DOHH2 (cell line): Measurements from ENCODE around the gene PID1.

Experiments used
- H3F3A ChIP-seq: fragments of 200-600 bp; sonication (generic), shearing (Covaris generic); 2 replicates; pipeline ENCODE4 v1.6.0; 2016; ENCODE audit warnings: antibody characterized with exemption, mild to moderate bottlenecking; ENCODE audit not compliant: control insufficient read depth, insufficient read depth
- H3K27ac ChIP-seq: fragments of 200-600 bp; sonication (generic); 2 replicates; pipeline ENCODE4 v1.5.1; 2014; ENCODE audit warnings: low read depth, mild to moderate bottlenecking, low read length, moderate library complexity
- H3K27me3 ChIP-seq: fragments of 200-600 bp; sonication (generic); 2 replicates; pipeline ENCODE4 v1.6.1; 2014; ENCODE audit warnings: mild to moderate bottlenecking, low read length, mixed read lengths; ENCODE audit not compliant: control insufficient read depth
- H3K36me3 ChIP-seq: fragments of 200-600 bp; sonication (generic); 2 replicates; pipeline ENCODE4 v1.6.1; 2014; ENCODE audit warnings: mild to moderate bottlenecking, low read length, moderate library complexity, mixed read lengths; ENCODE audit not compliant: control insufficient read depth
- H3K4me1 ChIP-seq: fragments of 200-600 bp; sonication (generic); 2 replicates; pipeline ENCODE4 v1.6.1; 2014; ENCODE audit warnings: mild to moderate bottlenecking, low read length, mixed read lengths; ENCODE audit not compliant: control insufficient read depth
- H3K4me2 ChIP-seq: fragments of 200-600 bp; sonication (generic); 2 replicates; pipeline ENCODE4 v1.6.0; 2014; ENCODE audit warnings: mild to moderate bottlenecking, low read length, moderate library complexity
- H3K4me3 ChIP-seq: fragments of 200-600 bp; sonication (generic); 2 replicates; pipeline ENCODE4 v1.5.1; 2014; ENCODE audit warnings: mild to moderate bottlenecking, low read length, mixed read lengths
- H3K79me2 ChIP-seq: fragments of 200-600 bp; sonication (generic); 2 replicates; pipeline ENCODE4 v1.6.1; 2014; ENCODE audit warnings: mild to moderate bottlenecking, low read length, mixed read lengths; ENCODE audit not compliant: control insufficient read depth
- H3K9me2 ChIP-seq: fragments of 200-600 bp; sonication (generic); replicated peaks from 2 replicates; pipeline ENCODE4 v1.6.1; 2014; ENCODE audit warnings: mild to moderate bottlenecking, low read length, mixed read lengths; ENCODE audit not compliant: control insufficient read depth
- H3K9me3 ChIP-seq: fragments of 200-600 bp; sonication (generic); 2 replicates; pipeline ENCODE4 v1.6.1; 2014; ENCODE audit warnings: antibody characterized with exemption, low read length, mixed read lengths; ENCODE audit not compliant: control insufficient read depth, insufficient read depth
- H4K20me1 ChIP-seq: fragments of 200-600 bp; sonication (generic); 2 replicates; pipeline ENCODE4 v1.6.0; 2014; ENCODE audit warnings: low read depth, mild to moderate bottlenecking, antibody characterized with exemption, low read length, moderate library complexity; ENCODE audit not compliant: control insufficient read depth, insufficient read depth
- EZH2phosphoT487 ChIP-seq: fragments of 200-600 bp; sonication (generic); IDR thresholded peaks from 2 replicates; pipeline ENCODE4 v1.6.1; 2017; ENCODE audit warnings: borderline replicate concordance, mild to moderate bottlenecking, antibody characterized with exemption, low read length, moderate library complexity, mixed read lengths
- TF ChIP-seq, protein P1 (sequence below): fragments of 200-600 bp; sonication (generic); IDR thresholded peaks from one replicate; pipeline ENCODE4 v1.5.1; 2014; ENCODE audit warnings: antibody characterized with exemption, mild to moderate bottlenecking, low read depth, low read length; ENCODE audit not compliant: poor library complexity, severe bottlenecking

PID1 gene

DNA sequence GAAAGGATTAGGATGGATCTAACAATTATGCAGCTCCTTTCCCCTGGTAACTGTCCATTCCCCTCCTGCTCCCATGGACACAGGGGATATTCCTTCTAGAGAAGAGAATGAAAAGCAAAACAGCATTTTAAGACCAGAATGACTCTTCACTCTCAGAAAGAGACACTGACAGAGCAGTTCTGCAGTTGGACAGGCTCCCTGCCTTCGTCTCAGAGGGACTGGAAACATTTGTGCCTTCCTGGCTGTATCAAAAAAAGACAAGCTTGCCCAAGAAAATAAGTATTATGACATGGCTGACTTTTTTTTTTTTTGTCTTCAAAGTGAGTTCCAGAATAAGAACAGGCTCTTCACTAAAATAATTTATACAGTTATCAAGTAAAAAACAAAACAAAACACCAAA lies 9.5 kb downstream of the PID1 start:
- TF ChIP-seq EZH2phosphoT487: no peak
- TF ChIP-seq, protein P1, sequence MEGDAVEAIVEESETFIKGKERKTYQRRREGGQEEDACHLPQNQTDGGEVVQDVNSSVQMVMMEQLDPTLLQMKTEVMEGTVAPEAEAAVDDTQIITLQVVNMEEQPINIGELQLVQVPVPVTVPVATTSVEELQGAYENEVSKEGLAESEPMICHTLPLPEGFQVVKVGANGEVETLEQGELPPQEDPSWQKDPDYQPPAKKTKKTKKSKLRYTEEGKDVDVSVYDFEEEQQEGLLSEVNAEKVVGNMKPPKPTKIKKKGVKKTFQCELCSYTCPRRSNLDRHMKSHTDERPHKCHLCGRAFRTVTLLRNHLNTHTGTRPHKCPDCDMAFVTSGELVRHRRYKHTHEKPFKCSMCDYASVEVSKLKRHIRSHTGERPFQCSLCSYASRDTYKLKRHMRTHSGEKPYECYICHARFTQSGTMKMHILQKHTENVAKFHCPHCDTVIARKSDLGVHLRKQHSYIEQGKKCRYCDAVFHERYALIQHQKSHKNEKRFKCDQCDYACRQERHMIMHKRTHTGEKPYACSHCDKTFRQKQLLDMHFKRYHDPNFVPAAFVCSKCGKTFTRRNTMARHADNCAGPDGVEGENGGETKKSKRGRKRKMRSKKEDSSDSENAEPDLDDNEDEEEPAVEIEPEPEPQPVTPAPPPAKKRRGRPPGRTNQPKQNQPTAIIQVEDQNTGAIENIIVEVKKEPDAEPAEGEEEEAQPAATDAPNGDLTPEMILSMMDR: no peak
- Histone ChIP-seq H3K79me2 (no peaks in the 10 kb centered on the region), H3K4me1 (peaks cover 6% of the 10 kb centered on the region)

DNA sequence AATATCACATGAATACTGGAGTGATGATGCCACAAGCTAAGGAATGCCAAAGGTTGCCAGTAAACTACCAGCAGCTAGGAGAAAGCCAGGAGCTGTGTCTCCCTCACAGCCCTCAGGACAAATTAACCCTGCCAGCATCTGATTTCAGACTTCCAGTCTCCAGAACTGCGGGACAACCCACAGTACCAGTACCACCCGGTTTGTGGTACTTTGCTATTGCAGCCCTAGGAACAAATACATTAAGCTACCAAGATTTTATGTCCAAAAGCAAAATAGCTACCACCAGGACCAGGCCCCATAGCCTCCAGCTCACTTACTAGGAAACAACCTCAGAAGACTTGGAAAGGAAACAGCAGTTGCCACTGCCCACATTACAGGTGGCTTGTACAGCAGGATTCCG lies 10.0 kb downstream of the PID1 start:
- Histone ChIP-seq H3K9me3 (no peaks in the 10 kb centered on the region), H4K20me1 (no peaks in the 10 kb centered on the region), H3K27ac (no peak overlapping the region), H3K9me2 (no peaks in the 10 kb centered on the region), H3K4me1 (peaks cover under 1% of the 10 kb centered on the region), H3F3A (no peaks in the 10 kb centered on the region), H3K4me2 (no peak overlapping the region), H3K79me2 (no peaks in the 10 kb centered on the region), H3K27me3 (no peaks in the 10 kb centered on the region), H3K36me3 (no peaks in the 10 kb centered on the region), H3K4me3 (no peak overlapping the region)
- TF ChIP-seq, protein P1: no peak
- no peak for TF ChIP-seq EZH2phosphoT487

More for the DNA sequence above, 9.5 kb downstream of the PID1 start:
- no peaks in the 10 kb centered on the region for H3K36me3 ChIP-seq
- no peak overlapping the region for H3K4me2 ChIP-seq
- H4K20me1 ChIP-seq: no peaks in the 10 kb centered on the region
- no peak overlapping the region for H3K27ac ChIP-seq
- no peaks in the 10 kb centered on the region for H3F3A ChIP-seq
- no peaks in the 10 kb centered on the region for H3K9me3 ChIP-seq
- no peak overlapping the region for H3K4me3 ChIP-seq
- H3K27me3 ChIP-seq: no peaks in the 10 kb centered on the region
- H3K9me2 ChIP-seq: no peaks in the 10 kb centered on the region

DNA sequence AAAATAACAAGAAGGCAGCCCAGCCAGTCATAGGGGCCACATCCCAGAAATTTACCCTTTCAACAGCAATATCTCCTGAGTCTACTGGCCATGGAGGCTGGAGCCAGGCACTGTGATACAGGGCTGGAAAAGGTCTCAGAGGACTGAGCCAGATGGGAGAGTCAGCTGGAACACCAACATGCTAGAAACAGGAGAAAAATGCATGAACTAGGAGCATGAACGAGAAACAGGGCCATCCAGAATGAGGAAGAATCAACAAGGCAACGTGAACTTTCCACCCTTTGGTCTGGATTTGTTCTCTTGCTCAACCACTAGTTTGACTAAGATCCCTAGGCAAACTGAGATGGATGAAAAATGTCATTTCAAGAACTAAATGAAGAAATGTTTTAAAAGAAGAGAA lies 13.1 kb downstream of the PID1 start:
- H3F3A ChIP-seq: no peaks in the 10 kb centered on the region
- TF ChIP-seq, protein P1: no peak
- H3K36me3 ChIP-seq: no peaks in the 10 kb centered on the region
- no peak overlapping the region for H3K4me3 ChIP-seq
- no peaks in the 10 kb centered on the region for H3K9me3 ChIP-seq
- H3K4me1 ChIP-seq: no peaks in the 10 kb centered on the region
- H3K4me2 ChIP-seq: no peak overlapping the region
- H3K27me3 ChIP-seq: no peaks in the 10 kb centered on the region
- no peaks in the 10 kb centered on the region for H3K79me2 ChIP-seq
- H3K27ac ChIP-seq: no peak overlapping the region
- H4K20me1 ChIP-seq: no peaks in the 10 kb centered on the region
- no peaks in the 10 kb centered on the region for H3K9me2 ChIP-seq

DNA sequence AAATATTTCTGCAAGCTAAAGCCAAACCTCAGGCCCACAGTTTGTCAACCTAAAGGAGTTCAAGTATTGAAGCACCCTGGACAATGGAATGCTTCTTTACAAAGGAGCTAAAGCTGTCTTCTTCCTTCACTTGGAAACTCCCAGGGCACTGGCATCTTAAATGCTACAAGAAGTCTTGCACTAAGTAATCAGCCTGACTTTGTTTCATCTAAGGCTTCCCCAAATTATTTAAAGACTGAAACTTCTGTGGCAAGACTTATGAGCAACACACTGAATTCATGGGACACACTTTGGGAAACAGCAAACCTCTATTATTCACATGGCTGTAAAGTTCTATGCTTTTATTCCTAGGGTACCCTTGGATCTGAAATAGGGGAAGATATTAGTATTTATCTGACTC lies 14.7 kb downstream of the PID1 start:
- no peaks in the 10 kb centered on the region for H3K9me3 ChIP-seq
- H3K27ac ChIP-seq: no peak overlapping the region
- no peaks in the 10 kb centered on the region for H3K79me2 ChIP-seq
- no peak overlapping the region for H3K4me2 ChIP-seq
- H3K9me2 ChIP-seq: no peaks in the 10 kb centered on the region
- no peaks in the 10 kb centered on the region for H3K4me1 ChIP-seq
- no peaks in the 10 kb centered on the region for H3F3A ChIP-seq
- TF ChIP-seq, protein P1: no peak
- TF ChIP-seq EZH2phosphoT487: no peak
- no peaks in the 10 kb centered on the region for H3K27me3 ChIP-seq
- no peaks in the 10 kb centered on the region for H3K36me3 ChIP-seq
- no peak overlapping the region for H3K4me3 ChIP-seq
- no peaks in the 10 kb centered on the region for H4K20me1 ChIP-seq
